OCI-LY1 (cell line): Measurements from ENCODE around the gene ZBTB6.

Experiments
- H2AFZ ChIP-seq: fragments of 200-600 bp; sonication (generic), shearing (Covaris generic); 2 replicates; pipeline ENCODE4 v1.6.0; 2014; ENCODE audit warnings: antibody characterized with exemption, mild to moderate bottlenecking, low read length
- H3F3A ChIP-seq: fragments of 200-600 bp; sonication (generic), shearing (Covaris generic); 2 replicates; pipeline ENCODE4 v1.6.0; 2014; ENCODE audit warnings: mild to moderate bottlenecking, antibody characterized with exemption, low read length, moderate library complexity; ENCODE audit not compliant: insufficient read depth
- H3K27ac ChIP-seq: fragments of 200-600 bp; sonication (generic); 2 replicates; pipeline ENCODE4 v1.5.1; 2014; ENCODE audit warnings: low read length, mixed run types, mild to moderate bottlenecking, low read depth; ENCODE audit not compliant: poor library complexity, severe bottlenecking
- H3K27me3 ChIP-seq: fragments of 200-600 bp; sonication (generic); 2 replicates; pipeline ENCODE4 v1.6.0; 2014; ENCODE audit warnings: antibody characterized with exemption, mild to moderate bottlenecking, low read length, moderate library complexity; ENCODE audit not compliant: insufficient read depth
- H3K36me3 ChIP-seq: fragments of 200-600 bp; sonication (generic); 2 replicates; pipeline ENCODE4 v1.6.1; 2014; ENCODE audit warnings: mild to moderate bottlenecking, antibody characterized with exemption, low read length, moderate library complexity, mixed read lengths; ENCODE audit not compliant: insufficient read depth
- H3K4me1 ChIP-seq: fragments of 200-600 bp; sonication (generic); 2 replicates; pipeline ENCODE4 v1.5.1; 2014; ENCODE audit warnings: mild to moderate bottlenecking, low read length, moderate library complexity; ENCODE audit not compliant: insufficient read depth, severe bottlenecking
- H3K4me2 ChIP-seq: fragments of 200-600 bp; sonication (generic), shearing (Covaris generic); 2 replicates; pipeline ENCODE4 v1.6.1; 2014; ENCODE audit warnings: low read length
- H3K4me3 ChIP-seq: fragments of 200-600 bp; sonication (generic); 2 replicates; pipeline ENCODE4 v1.5.1; 2014; ENCODE audit warnings: low read length, low read depth, mild to moderate bottlenecking, mixed read lengths; ENCODE audit not compliant: poor library complexity, severe bottlenecking
- H3K79me2 ChIP-seq: fragments of 200-600 bp; shearing (Covaris generic); 2 replicates; pipeline ENCODE4 v1.6.1; 2016; ENCODE audit warnings: mixed run types, low read length, mixed read lengths; ENCODE audit not compliant: insufficient read depth
- H3K9ac ChIP-seq: fragments of 200-600 bp; sonication (generic), shearing (Covaris generic); 2 replicates; pipeline ENCODE4 v1.6.1; 2014; ENCODE audit warnings: mild to moderate bottlenecking, low read length, mixed read lengths
- H3K9me2 ChIP-seq: fragments of 200-600 bp; sonication (generic), shearing (Covaris generic); 2 replicates; pipeline ENCODE4 v1.6.1; 2014; ENCODE audit warnings: low read depth, mild to moderate bottlenecking, low read length, mixed read lengths
- H3K9me3 ChIP-seq: fragments of 200-600 bp; shearing (Covaris generic); 2 replicates; pipeline ENCODE4 v1.6.1; 2014; ENCODE audit warnings: low read length, mixed read lengths
- H4K20me1 ChIP-seq: fragments of 200-600 bp; sonication (generic), shearing (Covaris generic); 2 replicates; pipeline ENCODE4 v1.6.0; 2016; ENCODE audit warnings: mild to moderate bottlenecking, low read length; ENCODE audit not compliant: insufficient read depth
- CTCF ChIP-seq: fragments of 200-600 bp; sonication (generic), shearing (Covaris generic); IDR thresholded peaks from 2 replicates; pipeline ENCODE4 v1.5.1; 2017; ENCODE audit warnings: mild to moderate bottlenecking, antibody characterized with exemption, low read length, moderate library complexity, mixed read lengths
- EZH2 ChIP-seq: fragments of 200-600 bp; sonication (generic), shearing (Covaris generic); IDR thresholded peaks from 2 replicates; pipeline ENCODE4 v1.8.0; 2017; ENCODE audit warnings: borderline replicate concordance, mixed run types, mild to moderate bottlenecking, antibody characterized with exemption, low read length, moderate library complexity, mixed read lengths

Gene ZBTB6

GRCh38 chr9:122904466-122904822, 8.7 kb downstream of the ZBTB6 start:
- no peak for TF ChIP-seq CTCF
- TF ChIP-seq EZH2, result no peak
- H3K36me3 ChIP-seq, result peaks cover 2% of the 10 kb centered on the region; the same call in 1 of the 2 replicates
- no peaks in the 10 kb centered on the region for H3K9me3 ChIP-seq
- peaks cover 44% of the 10 kb centered on the region for H3K4me1 ChIP-seq
- H3K27ac ChIP-seq, result peak overlapping the region; percentile 80
- no peaks in the 10 kb centered on the region for H4K20me1 ChIP-seq
- peak overlapping the region; percentile 88 for H3K4me2 ChIP-seq
- H3K4me3 ChIP-seq, result peak overlapping the region; percentile 76
- H2AFZ ChIP-seq, result no peak overlapping the region
- H3K79me2 ChIP-seq, result peaks cover 53% of the 10 kb centered on the region
- no peaks in the 10 kb centered on the region for H3F3A ChIP-seq
- peak overlapping the region; percentile 81 for H3K9ac ChIP-seq
- no peaks in the 10 kb centered on the region for H3K27me3 ChIP-seq
- no peaks in the 10 kb centered on the region for H3K9me2 ChIP-seq

GRCh38 chr9:122900791-122901190, 12.3 kb downstream of the ZBTB6 start:
- no peak overlapping the region for H2AFZ ChIP-seq
- no peaks in the 10 kb centered on the region for H4K20me1 ChIP-seq
- 0 out of 2 replicates have a peak, but pooled peaks cover 4% of the 10 kb centered on the region for H3F3A ChIP-seq
- peak overlapping the region; percentile 42 for H3K4me3 ChIP-seq
- H3K9me2 ChIP-seq, result no peaks in the 10 kb centered on the region
- no peaks in the 10 kb centered on the region for H3K9me3 ChIP-seq
- no peaks in the 10 kb centered on the region for H3K27me3 ChIP-seq
- H3K4me2 ChIP-seq, result peak overlapping the region; percentile 63
- peak overlapping the region; percentile 40 for H3K9ac ChIP-seq
- peaks cover 77% of the 10 kb centered on the region for H3K79me2 ChIP-seq
- H3K36me3 ChIP-seq, result peaks cover 26% of the 10 kb centered on the region; the same call in 1 of the 2 replicates
- H3K4me1 ChIP-seq, result peaks cover 66% of the 10 kb centered on the region
- H3K27ac ChIP-seq, result peak overlapping the region; percentile 63
- no peak for TF ChIP-seq EZH2

GRCh38 chr9:122897969-122898368, 15.2 kb downstream of the ZBTB6 start:
- Histone ChIP-seq H3K79me2 (peaks cover 61% of the 10 kb centered on the region), H3K4me3 (no peak overlapping the region), H3K9ac (no peak overlapping the region), H2AFZ (no peak overlapping the region), H3K36me3 (peaks cover 54% of the 10 kb centered on the region), H3K4me2 (0 out of 2 replicates have a peak overlapping the region, but pooled peaks have one; percentile 19), H3K27ac (peak overlapping the region; percentile 75), H3K4me1 (peaks cover 58% of the 10 kb centered on the region), H3K27me3 (no peaks in the 10 kb centered on the region), H4K20me1 (no peaks in the 10 kb centered on the region), H3K9me2 (no peaks in the 10 kb centered on the region), H3K9me3 (no peaks in the 10 kb centered on the region), H3F3A (0 out of 2 replicates have a peak, but pooled peaks cover 4% of the 10 kb centered on the region)
- TF ChIP-seq EZH2 (no peak), CTCF (no peak)

- Histone ChIP-seq H2AFZ (no peak overlapping the region), H3K27me3 (no peaks in the 10 kb centered on the region), H3K27ac (no peak overlapping the region), H3K36me3 (peaks cover 91% of the 10 kb centered on the region), H3F3A (no peaks in the 10 kb centered on the region), H4K20me1 (no peaks in the 10 kb centered on the region), H3K9ac (no peak overlapping the region), H3K79me2 (no peaks in the 10 kb centered on the region), H3K4me3 (no peak overlapping the region), H3K9me2 (no peaks in the 10 kb centered on the region), H3K4me1 (no peaks in the 10 kb centered on the region), H3K4me2 (no peak overlapping the region), H3K9me3 (no peaks in the 10 kb centered on the region)
- TF ChIP-seq EZH2, result no peak
- no peak for TF ChIP-seq CTCF
Observed at GRCh38 chr9:122888480-122888879, 24.6 kb downstream of the ZBTB6 start.
